Thyroid gland (tissue), 4 donors: ENCODE results near the gene ACSL1. TPM values are rescaled to one million over a fixed set of nuclear protein-coding genes. Genes with fewer than 3 reads are reported as not detected.

ENCODE experiments used
- DNase-seq, 2 donors: peaks; one replicate each; pipeline ENCODE4 v3.0.0-alpha.2; 2019
- H3K27ac ChIP-seq, 3 donors: fragments of 200-600 bp; sonication (generic); 1 replicate in 2 of 3; 2 replicates in 1 of 3; pipeline ENCODE4 v1.5.1; 2016 to 2019; ENCODE audit warnings: mild to moderate bottlenecking in 1 of 3, moderate library complexity in 1 of 3
- H3K27me3 ChIP-seq: fragments of 200-600 bp; sonication (generic); one replicate; pipeline ENCODE4 v1.5.1; 2019
- H3K36me3 ChIP-seq, 2 donors: fragments of 200-600 bp; sonication (generic); one replicate each; pipeline ENCODE4 v1.5.1; 2016 to 2019
- H3K4me1 ChIP-seq, 2 donors: fragments of 200-600 bp; sonication (generic); one replicate each; pipeline ENCODE4 v1.5.1; 2017 to 2019
- H3K4me3 ChIP-seq, 3 donors: fragments of 200-600 bp; sonication (generic); replicated peaks in 1 of 3; 1 replicate in 2 of 3; 2 replicates in 1 of 3; pipeline ENCODE4 v1.5.1; 2016; ENCODE audit warnings: mild to moderate bottlenecking in 1 of 3
- H3K9me3 ChIP-seq: fragments of 200-600 bp; sonication (generic); one replicate; pipeline ENCODE4 v1.5.1; 2017
- POLR2A ChIP-seq, 2 donors: fragments of 450-650 bp; IDR thresholded peaks; one replicate each; pipeline ENCODE4 v1.6.1; 2017; ENCODE audit warnings: antibody characterized with exemption in 2 of 2, mild to moderate bottlenecking in 2 of 2, moderate library complexity in 1 of 2
- WGBS, 2 donors: methylation state at CpG; one replicate each; pipeline ENCODE4 v1.1.5; 2017; 5-methylcytosine and 5-hydroxymethylcytosine counted together
- intact Hi-C: fragments of 100-400 bp; cut with DNase I; formaldehyde crosslinking; loops from one replicate; pipeline ENCODE4 v1.15.1; 2023
- total RNA-seq, 4 donors: library from RNA; depleted of rRNA; stranded (reverse); fragments of >200 nt; gene quantifications; one replicate each; pipeline ENCODE4 v1.2.3, GENCODE V29; 2016
- TF ChIP-seq, protein P1 (sequence below), 6 experiments: fragments of 200-600 bp in 3 of 6; fragments of 450-650 bp in 3 of 6; sonication (generic) in 3 of 6; IDR thresholded peaks; one replicate each; pipeline ENCODE4 v1.5.1; 2016 to 2019; ENCODE audit warnings: antibody characterized with exemption in 6 of 6, mild to moderate bottlenecking in 2 of 6, inconsistent platforms in 1 of 6, moderate library complexity in 1 of 6

The ACSL1 gene
- total RNA-seq, 4 donors from 2014 or later: 78.2 to 163 (median 112) TPM

DNA sequence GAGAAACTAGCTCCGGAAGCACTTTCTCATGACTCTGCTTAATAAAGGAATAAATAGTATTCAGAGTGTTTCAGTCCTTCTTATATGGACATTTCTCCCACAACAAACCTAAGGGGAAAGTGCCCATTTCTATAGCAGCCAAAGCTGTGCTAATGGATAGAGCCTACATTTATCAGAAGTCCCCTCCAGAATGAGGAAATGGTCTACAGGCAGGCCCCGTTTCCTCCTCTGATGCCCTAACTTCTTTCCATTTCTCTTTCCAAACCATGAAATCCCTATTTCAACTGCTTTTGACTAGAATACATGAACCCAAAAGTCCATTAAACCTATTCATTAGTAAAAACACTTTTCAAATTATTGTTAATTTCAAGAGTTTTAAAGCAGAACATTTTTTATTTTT lies 4.5 kb downstream of the ACSL1 start:
- intact Hi-C loops: loop anchor here (5.0 kb wide), 1 partner anchor 79 kb away; no protein-coding TSS in a partner anchor
- H3K27me3 ChIP-seq: no peaks in the 10 kb centered on the region
- peaks cover 22 to 75% of the 10 kb centered on the region in 2 donors for H3K4me1 ChIP-seq
- H3K36me3 ChIP-seq: no peaks in the 10 kb centered on the region
- no peak overlapping the region for H3K27ac ChIP-seq
- no peak overlapping the region for H3K4me3 ChIP-seq
- H3K9me3 ChIP-seq: no peaks in the 10 kb centered on the region
- TF ChIP-seq POLR2A (IDR thresholded peaks at IDR 0.05): no peak
- TF ChIP-seq, protein P1, sequence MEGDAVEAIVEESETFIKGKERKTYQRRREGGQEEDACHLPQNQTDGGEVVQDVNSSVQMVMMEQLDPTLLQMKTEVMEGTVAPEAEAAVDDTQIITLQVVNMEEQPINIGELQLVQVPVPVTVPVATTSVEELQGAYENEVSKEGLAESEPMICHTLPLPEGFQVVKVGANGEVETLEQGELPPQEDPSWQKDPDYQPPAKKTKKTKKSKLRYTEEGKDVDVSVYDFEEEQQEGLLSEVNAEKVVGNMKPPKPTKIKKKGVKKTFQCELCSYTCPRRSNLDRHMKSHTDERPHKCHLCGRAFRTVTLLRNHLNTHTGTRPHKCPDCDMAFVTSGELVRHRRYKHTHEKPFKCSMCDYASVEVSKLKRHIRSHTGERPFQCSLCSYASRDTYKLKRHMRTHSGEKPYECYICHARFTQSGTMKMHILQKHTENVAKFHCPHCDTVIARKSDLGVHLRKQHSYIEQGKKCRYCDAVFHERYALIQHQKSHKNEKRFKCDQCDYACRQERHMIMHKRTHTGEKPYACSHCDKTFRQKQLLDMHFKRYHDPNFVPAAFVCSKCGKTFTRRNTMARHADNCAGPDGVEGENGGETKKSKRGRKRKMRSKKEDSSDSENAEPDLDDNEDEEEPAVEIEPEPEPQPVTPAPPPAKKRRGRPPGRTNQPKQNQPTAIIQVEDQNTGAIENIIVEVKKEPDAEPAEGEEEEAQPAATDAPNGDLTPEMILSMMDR (IDR thresholded peaks at IDR 0.05): no peak
- no peak for DNase-seq
- WGBS, 2 donors: 85 to 96% methylated on average over 2 of the region's 2 CpGs

DNA sequence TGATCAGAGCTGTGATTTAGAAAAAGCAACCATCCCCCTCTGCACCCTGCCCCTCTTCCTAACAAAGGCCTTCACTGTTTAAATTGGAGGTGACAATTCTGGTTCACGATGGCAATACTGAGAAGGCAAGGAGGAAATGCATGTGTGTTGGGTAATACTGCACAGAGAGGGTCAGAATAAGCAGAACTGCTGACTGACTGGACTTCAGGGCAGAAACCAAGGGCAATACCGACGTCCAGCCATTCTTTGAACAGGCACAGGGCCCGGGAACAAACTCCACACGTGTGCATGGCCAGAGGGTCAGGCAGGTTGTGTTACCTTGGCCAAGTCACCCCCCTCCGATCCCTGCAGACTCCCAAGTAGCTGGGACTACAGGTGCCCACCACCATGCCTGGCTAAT lies 6.0 kb downstream of the ACSL1 start:
- Histone ChIP-seq H3K9me3 (no peaks in the 10 kb centered on the region), H3K27ac (peak overlapping the region in 2 of 3 donors; percentile 6 to 35), H3K27me3 (no peaks in the 10 kb centered on the region), H3K4me1 (peaks cover 32 to 86% of the 10 kb centered on the region in 2 donors), H3K36me3 (no peaks in the 10 kb centered on the region), H3K4me3 (no peak overlapping the region)
- TF ChIP-seq, protein P1 (IDR thresholded peaks at IDR 0.05): no peak
- TF ChIP-seq POLR2A (IDR thresholded peaks at IDR 0.05): no peak
- intact Hi-C loops: loop anchor here (5.0 kb wide), 1 partner anchor 77 kb away; no protein-coding TSS in a partner anchor
- WGBS, 2 donors: 77 to 88% methylated on average over 6 of the region's 6 CpGs
- no peak for DNase-seq

- TF ChIP-seq, protein P1 (IDR thresholded peaks at IDR 0.05): no peak
- TF ChIP-seq POLR2A (IDR thresholded peaks at IDR 0.05): no peak
- no peak for DNase-seq
- no peak overlapping the region for H3K27ac ChIP-seq
- H3K9me3 ChIP-seq: no peaks in the 10 kb centered on the region
- no peaks in the 10 kb centered on the region for H3K27me3 ChIP-seq
- H3K36me3 ChIP-seq: no peaks in the 10 kb centered on the region
- no peak overlapping the region for H3K4me3 ChIP-seq
- WGBS, 2 donors: 85 to 91% methylated on average over 4 of the region's 4 CpGs
- peaks cover 28 to 87% of the 10 kb centered on the region in 2 donors for H3K4me1 ChIP-seq
- intact Hi-C loops: no loop called here
Measured at GRCh38 chr4:184818216-184818564, 7.6 kb downstream of the ACSL1 start.

- WGBS, 2 donors: 93% methylated on average over 11 of the region's 11 CpGs
- Histone ChIP-seq H3K9me3 (no peaks in the 10 kb centered on the region), H3K4me3 (no peak overlapping the region), H3K27me3 (no peaks in the 10 kb centered on the region), H3K4me1 (peaks cover 27 to 87% of the 10 kb centered on the region in 2 donors), H3K36me3 (no peaks in the 10 kb centered on the region), H3K27ac (peak overlapping the region in 2 of 3 donors; percentile 16 to 93)
- intact Hi-C loops: no loop called here
- TF ChIP-seq POLR2A (IDR thresholded peaks at IDR 0.05): no peak
- TF ChIP-seq, protein P1 (IDR thresholded peaks at IDR 0.05): no peak
- DNase-seq: no peak
Measured at GRCh38 chr4:184817494-184818215, 8.1 kb downstream of the ACSL1 start.

DNA sequence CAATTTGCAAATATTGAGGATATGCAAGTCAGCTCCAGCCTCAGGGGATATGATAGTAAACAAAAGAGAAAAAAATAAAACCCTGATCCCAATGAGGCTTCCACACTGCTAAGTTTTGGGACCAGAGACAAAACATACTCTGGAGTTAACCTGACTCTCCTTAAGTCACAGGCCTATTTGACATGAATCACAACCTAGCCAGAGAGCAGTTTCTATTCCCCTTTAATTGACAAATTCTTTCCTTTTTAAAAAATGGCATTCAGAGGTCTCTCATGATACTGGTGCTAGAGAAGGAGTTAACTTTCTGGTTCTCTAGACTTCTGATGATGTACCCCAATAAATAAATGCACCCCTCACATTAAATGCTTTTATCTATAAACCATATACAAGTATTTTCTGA lies 8.8 kb downstream of the ACSL1 start:
- no peaks in the 10 kb centered on the region for H3K27me3 ChIP-seq
- no peak for TF ChIP-seq POLR2A (IDR thresholded peaks at IDR 0.05)
- TF ChIP-seq, protein P1 (IDR thresholded peaks at IDR 0.05): no peak
- H3K4me3 ChIP-seq: no peak overlapping the region
- peaks cover 24 to 88% of the 10 kb centered on the region in 2 donors for H3K4me1 ChIP-seq
- no peaks in the 10 kb centered on the region for H3K36me3 ChIP-seq
- no peaks in the 10 kb centered on the region for H3K9me3 ChIP-seq
- peak overlapping the region in 2 of 3 donors; percentile 16 to 93 for H3K27ac ChIP-seq
- intact Hi-C loops: no loop called here
- DNase-seq: no peak
